Measurements from ENCODE around the gene TTPAL. TPM values are rescaled to one million over a fixed set of nuclear protein-coding genes. Genes with fewer than 3 reads are reported as not detected.

Gene TTPAL
- total RNA-seq, result 1.6 and 4.9 TPM in 2 replicates

GRCh38 chr20:44475694-44476560 lies at the start of gene TTPAL:
TTPAL (plus strand) TSS chr20:44475874; CDS start chr20:44480000, 4,126 bp downstream.

GRCh38 chr20:44521484-44522481 lies 46.1 kb downstream of the TTPAL start, which contains the start of gene SERINC3:
SERINC3 (minus strand) TSS chr20:44522070; CDS start chr20:44521951, 119 bp downstream.

Other genes with a start within 250 kb of the TTPAL start
- gene GDAP1L1, start 228.6 kb upstream of the TTPAL start, total RNA-seq, result not detected in 2 replicates
- 4.9 and 9.0 TPM in 2 replicates for gene FITM2, start 164.7 kb upstream of the TTPAL start, total RNA-seq
- gene R3HDML, start 138.8 kb upstream of the TTPAL start, total RNA-seq, result not detected in 2 replicates
- under 0.01 TPM in 1 of 2 replicates, not detected in the other for gene HNF4A, start 120.2 kb upstream of the TTPAL start, total RNA-seq
- gene SERINC3, start 46.2 kb downstream of the TTPAL start, total RNA-seq, result 96.7 and 97.1 TPM in 2 replicates
- gene PKIG, start 106.7 kb downstream of the TTPAL start, total RNA-seq, result 128 and 172 TPM in 2 replicates
- gene ADA, start 175.8 kb downstream of the TTPAL start, total RNA-seq, result 10.4 and 20.2 TPM in 2 replicates
- not detected in 2 replicates for gene CCN5, start 239.5 kb downstream of the TTPAL start, total RNA-seq